HepG2 (cell line): Measurements from ENCODE around the gene UST. TPM values are rescaled to one million over a fixed set of nuclear protein-coding genes. Genes with fewer than 3 reads are reported as not detected.

Experiments
- CHCHD3 ChIP-seq: sonication (generic); formaldehyde crosslinking; IDR thresholded peaks from 2 replicates; pipeline ENCODE4 v1.8.0; 2022; ENCODE audit warnings: mild to moderate bottlenecking, missing genetic modification reagents, moderate library complexity
- KDM5A ChIP-seq: fragments of 200-600 bp; sonication (generic); IDR thresholded peaks from 2 replicates; pipeline ENCODE4 v1.7.0; 2018; ENCODE audit warnings: antibody characterized with exemption, mild to moderate bottlenecking, low read length, borderline replicate concordance
- KMT2A ChIP-seq: sonication (generic); formaldehyde crosslinking; IDR thresholded peaks from 2 replicates; pipeline ENCODE4 v1.4.0; 2020; ENCODE audit warnings: missing genetic modification reagents
- PAXIP1 ChIP-seq: sonication (generic); formaldehyde crosslinking; conservative IDR thresholded peaks from 2 replicates; pipeline ENCODE4 v1.4.0; 2020; ENCODE audit warnings: mild to moderate bottlenecking, missing genetic modification reagents, moderate library complexity
- PHF8 ChIP-seq: sonication (generic); formaldehyde crosslinking; IDR thresholded peaks from 2 replicates; pipeline ENCODE4 v1.5.0; 2020; ENCODE audit warnings: missing genetic modification reagents
- POGK ChIP-seq: sonication (generic); formaldehyde crosslinking; conservative IDR thresholded peaks from 2 replicates; pipeline ENCODE4 v1.8.0; 2022; ENCODE audit warnings: mild to moderate bottlenecking, moderate library complexity, missing genetic modification reagents
- SSRP1 ChIP-seq: IDR thresholded peaks from 2 replicates; pipeline ENCODE4 v1.6.1; 2016; ENCODE audit warnings: control low read depth
- ZFY ChIP-seq: sonication (generic); formaldehyde crosslinking; IDR thresholded peaks from 2 replicates; pipeline ENCODE4 v1.4.0; 2020; ENCODE audit warnings: missing genetic modification reagents
- ZNF10 ChIP-seq: sonication (generic); formaldehyde crosslinking; IDR thresholded peaks from 2 replicates; pipeline ENCODE4 v1.4.0; 2020; ENCODE audit warnings: mild to moderate bottlenecking, low read depth, missing genetic modification reagents, borderline replicate concordance
- ZNF142 ChIP-seq: sonication (generic); formaldehyde crosslinking; IDR thresholded peaks from 2 replicates; pipeline ENCODE4 v1.4.0; 2020; ENCODE audit warnings: missing genetic modification reagents
- ZNF143 ChIP-seq: sonication (generic); formaldehyde crosslinking; IDR thresholded peaks from 2 replicates; pipeline ENCODE4 v1.4.0; 2020; ENCODE audit warnings: missing genetic modification reagents
- ZNF3 ChIP-seq: IDR thresholded peaks from 2 replicates; pipeline ENCODE4 v1.7.0; 2017; ENCODE audit warnings: inconsistent platforms
- ZNF598 ChIP-seq: sonication (generic); formaldehyde crosslinking; IDR thresholded peaks from 2 replicates; pipeline ENCODE4 v1.5.1; 2020; ENCODE audit warnings: mild to moderate bottlenecking, missing genetic modification reagents, borderline replicate concordance
- ZNF788 ChIP-seq: sonication (generic); formaldehyde crosslinking; IDR thresholded peaks from 2 replicates; pipeline ENCODE4 v1.5.0; 2020; ENCODE audit warnings: mild to moderate bottlenecking, missing genetic modification reagents, borderline replicate concordance
- polyA plus RNA-seq, 8 experiments: library from polyadenylated mRNA; depleted of rRNA in 3 of 8; stranded (reverse) in 7 of 8; unstranded in 1 of 8; fragments of >200 nt; fragmentation: Illumina TruSeq in 4 of 8; extraction: Trizol in 4 of 8; gene quantifications; 2 replicates each; pipeline versions ENCODE4 v1.2.1 to v1.2.3, GENCODE V29; 2011 to 2016; ENCODE audit warnings: low read depth in 4 of 8, missing spikeins in 1 of 8, mixed read lengths in 1 of 8; ENCODE audit not compliant: insufficient read depth in 1 of 8
- total RNA-seq, 5 experiments: library from RNA; depleted of rRNA; stranded (reverse); fragments of >200 nt; fragmentation: Illumina TruSeq; extraction: Trizol; gene quantifications; 2 replicates each; pipeline ENCODE4 v1.2.3, GENCODE V29; 2016; ENCODE audit warnings: low read depth in 1 of 5
- TF ChIP-seq, protein P1 (sequence below): sonication (generic); IDR thresholded peaks from 2 replicates; pipeline ENCODE4 v1.6.1; 2016; ENCODE audit warnings: low read depth, borderline replicate concordance
- TF ChIP-seq, protein P2 (sequence below): sonication (generic); formaldehyde crosslinking; IDR thresholded peaks from 2 replicates; pipeline ENCODE4 v1.8.1; 2023; ENCODE audit warnings: mild to moderate bottlenecking, moderate library complexity, missing genetic modification reagents

The UST gene
- total and polyA plus RNA-seq, 2 of the 13 experiments (the other 11 are each of a cell fraction or from before 2014, with no cell fraction given) = 0.27 TPM; not detected in 1

DNA sequence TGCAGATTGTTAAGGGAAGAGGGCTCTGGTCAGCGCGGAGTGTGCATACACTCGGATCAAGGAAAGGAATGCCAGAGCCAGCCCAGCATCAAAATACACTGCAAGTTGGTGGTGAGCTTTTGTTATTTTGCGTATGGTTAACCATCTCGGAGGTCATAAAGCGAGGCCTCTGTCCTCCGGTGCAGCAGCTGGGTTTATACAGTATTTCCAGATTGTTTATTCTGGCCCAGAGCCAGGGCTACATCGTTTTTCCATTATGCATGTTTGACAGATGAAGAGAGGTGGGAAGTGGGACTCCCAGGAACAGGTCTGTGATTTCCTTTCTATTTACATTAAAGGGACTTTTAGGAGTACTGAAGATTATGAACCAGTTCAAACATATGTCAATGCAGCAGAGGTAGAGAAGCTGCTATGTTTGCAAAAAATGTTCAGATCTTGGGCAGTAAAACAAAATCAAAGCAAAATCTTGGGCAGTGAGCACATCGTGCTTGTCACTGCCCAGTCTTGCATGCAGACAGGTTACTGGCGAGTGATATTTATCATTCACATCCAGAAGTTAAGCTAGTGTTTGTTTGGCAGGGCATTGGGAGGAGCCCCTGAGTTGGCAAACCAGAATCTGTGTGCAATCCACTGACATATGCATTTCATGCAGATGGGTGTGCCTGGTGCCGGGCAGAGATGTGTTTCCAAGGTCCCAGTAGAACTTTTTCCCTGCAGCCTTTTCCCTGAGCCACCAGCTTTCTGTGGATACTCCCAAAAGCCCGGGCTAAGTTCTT, 314.3 kb downstream of the UST start (continued):
- TF ChIP-seq PAXIP1 (CRISPR knock-in tag) = peak; percentile 53; the same call in 1 of the 2 replicates
- TF ChIP-seq, protein P1, sequence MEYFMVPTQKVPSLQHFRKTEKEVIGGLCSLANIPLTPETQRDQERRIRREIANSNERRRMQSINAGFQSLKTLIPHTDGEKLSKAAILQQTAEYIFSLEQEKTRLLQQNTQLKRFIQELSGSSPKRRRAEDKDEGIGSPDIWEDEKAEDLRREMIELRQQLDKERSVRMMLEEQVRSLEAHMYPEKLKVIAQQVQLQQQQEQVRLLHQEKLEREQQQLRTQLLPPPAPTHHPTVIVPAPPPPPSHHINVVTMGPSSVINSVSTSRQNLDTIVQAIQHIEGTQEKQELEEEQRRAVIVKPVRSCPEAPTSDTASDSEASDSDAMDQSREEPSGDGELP = peak; percentile 92
- TF ChIP-seq SSRP1 = no peak
- TF ChIP-seq, protein P2, sequence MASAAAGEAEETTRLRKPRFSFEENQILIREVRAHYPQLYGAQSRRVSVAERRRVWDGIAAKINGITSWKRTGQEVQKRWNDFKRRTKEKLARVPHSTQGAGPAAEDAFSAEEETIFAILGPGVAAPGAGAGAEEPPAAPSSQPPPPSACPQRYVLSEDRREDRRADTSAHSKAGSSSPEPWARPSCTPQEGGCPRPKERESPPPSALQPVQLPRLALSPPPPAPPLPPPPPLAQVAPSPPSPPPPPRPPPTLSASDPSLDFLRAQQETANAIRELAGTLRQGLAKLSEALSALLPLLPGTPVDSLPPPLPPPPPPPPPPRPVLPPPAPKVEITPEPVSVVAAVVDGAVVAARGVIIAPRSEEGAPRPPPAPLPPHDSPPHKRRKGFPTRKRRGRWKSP (CRISPR knock-in tag) = no peak
- peak; percentile 32; the same call in 1 of the 2 replicates for TF ChIP-seq ZFY (CRISPR knock-in tag)
- no peak for TF ChIP-seq ZNF3 (CRISPR knock-in tag)
- TF ChIP-seq ZNF10 (CRISPR knock-in tag) = no peak
- TF ChIP-seq ZNF143 (CRISPR knock-in tag) = no peak
- no peak for TF ChIP-seq ZNF788
- TF ChIP-seq ZNF142 (CRISPR knock-in tag) = no peak
- no peak for TF ChIP-seq PHF8 (CRISPR knock-in tag)
- 0 out of 2 replicates have a peak, but pooled peaks have one; percentile 16 for TF ChIP-seq KMT2A (CRISPR knock-in tag)
- no peak for TF ChIP-seq KDM5A
- no peak for TF ChIP-seq ZNF598 (CRISPR knock-in tag)
- TF ChIP-seq POGK (CRISPR knock-in tag) = no peak
- TF ChIP-seq CHCHD3 (CRISPR knock-in tag) = no peak
